Sigmoid colon (tissue), 7 donors: Measurements from ENCODE around the gene METTL22. TPM values are rescaled to one million over a fixed set of nuclear protein-coding genes. Genes with fewer than 3 reads are reported as not detected.

Experiments
- DNase-seq: peaks from one replicate; pipeline ENCODE4 v3.0.0-alpha.2; 2019
- H3K27ac ChIP-seq, 4 donors: fragments of 200-600 bp; sonication (generic); one replicate each; pipeline ENCODE4 v1.5.1; 2016 to 2019; ENCODE audit warnings: mild to moderate bottlenecking in 1 of 4
- H3K27me3 ChIP-seq, 3 donors: fragments of 200-600 bp; sonication (generic); one replicate each; pipeline ENCODE4 v1.5.1; 2019; ENCODE audit warnings: mild to moderate bottlenecking in 1 of 3
- H3K36me3 ChIP-seq, 4 donors: fragments of 200-600 bp; sonication (generic); one replicate each; pipeline ENCODE4 v1.5.1; 2016 to 2019
- H3K4me1 ChIP-seq, 4 donors: fragments of 200-600 bp; sonication (generic); one replicate each; pipeline ENCODE4 v1.5.1; 2017 to 2019
- H3K4me3 ChIP-seq, 4 donors: fragments of 200-600 bp; sonication (generic); one replicate each; pipeline ENCODE4 v1.5.1; 2017 to 2019; ENCODE audit warnings: mild to moderate bottlenecking in 2 of 4, moderate library complexity in 1 of 4
- H3K9me3 ChIP-seq, 4 donors: fragments of 200-600 bp in 3 of 4; sonication (generic) in 3 of 4; one replicate each; pipeline versions ENCODE4 v1.5.1 to v1.6.1; 2013 to 2019
- EP300 ChIP-seq, 4 donors: sonication (generic); formaldehyde crosslinking; IDR thresholded peaks; one replicate each; pipeline ENCODE4 v1.6.1; 2017; ENCODE audit warnings: antibody characterized with exemption in 4 of 4
- POLR2A ChIP-seq, 2 donors: fragments of 450-650 bp; IDR thresholded peaks; one replicate each; pipeline ENCODE4 v1.6.1; 2016; ENCODE audit warnings: antibody characterized with exemption in 2 of 2, mild to moderate bottlenecking in 2 of 2, moderate library complexity in 2 of 2
- POLR2AphosphoS5 ChIP-seq, 4 donors: sonication (generic); formaldehyde crosslinking; IDR thresholded peaks; one replicate each; pipeline ENCODE4 v1.6.1; 2017; ENCODE audit warnings: antibody characterized with exemption in 4 of 4
- WGBS, 2 donors: extraction: QIAGEN DNeasy Blood & Tissue Kit; methylation state at CpG; one replicate each; pipeline ENCODE4 v1.1.7; 2013; 5-methylcytosine and 5-hydroxymethylcytosine counted together
- intact Hi-C: fragments of 100-400 bp; cut with DNase I; formaldehyde crosslinking; loops from one replicate; pipeline ENCODE4 v1.15.1; 2023
- polyA plus RNA-seq, 3 donors: library from polyadenylated mRNA; stranded (reverse); fragments of 200-250 nt; gene quantifications; one replicate each; pipeline ENCODE4 v1.2.3, GENCODE V29; 2013
- total RNA-seq, 4 donors: library from RNA; depleted of rRNA; stranded (reverse); fragments of >200 nt; gene quantifications; one replicate each; pipeline ENCODE4 v1.1.0, GENCODE V29; 2016
- TF ChIP-seq, protein P1 (sequence below), 4 experiments: fragments of 450-650 bp in 3 of 4; fragments of 200-600 bp in 1 of 4; IDR thresholded peaks; one replicate each; pipeline ENCODE4 v1.5.1; 2016 to 2019; ENCODE audit warnings: antibody characterized with exemption in 4 of 4, mild to moderate bottlenecking in 3 of 4, moderate library complexity in 2 of 4
- donor health status: healthy with polysubstance abuse.
- donor health status: Bipolar disorder and iron deficiency.
- donor health status: healthy.

Gene METTL22
- total and polyA plus RNA-seq, 7 donors: 8.6 to 55.1 (median 25.3) TPM

DNA sequence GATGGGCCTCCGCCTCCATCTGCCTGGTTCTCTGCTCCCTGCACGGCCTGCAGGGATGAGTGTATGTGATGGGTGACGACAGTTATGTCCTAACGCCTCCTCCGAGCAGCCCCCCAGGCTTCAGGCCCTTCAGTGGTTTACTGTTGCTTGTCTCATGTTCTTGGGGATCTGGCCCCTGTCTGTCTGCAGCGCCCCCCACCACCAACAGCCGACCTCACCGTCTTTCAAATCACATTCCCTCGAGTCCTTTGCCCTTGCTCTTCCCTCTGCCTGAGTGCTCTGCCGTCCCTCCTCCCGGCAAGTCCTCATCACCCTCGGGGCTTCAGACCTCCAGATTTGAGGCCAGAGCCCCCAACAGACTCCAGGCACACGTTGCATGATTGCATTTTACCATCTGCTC is 18.2 kb downstream of the METTL22 start:
- Histone ChIP-seq H3K9me3 (no peaks in the 10 kb centered on the region), H3K27me3 (no peaks in the 10 kb centered on the region), H3K36me3 (peaks cover 23 to 92% (median 67%) of the 10 kb centered on the region in 4 donors), H3K27ac (no peak overlapping the region), H3K4me1 (no peaks in the 10 kb centered on the region), H3K4me3 (no peak overlapping the region)
- intact Hi-C loops: no loop called here
- no peak for DNase-seq
- no peak for TF ChIP-seq POLR2AphosphoS5 (IDR thresholded peaks at IDR 0.05)
- TF ChIP-seq POLR2A (IDR thresholded peaks at IDR 0.05): no peak
- TF ChIP-seq, protein P1, sequence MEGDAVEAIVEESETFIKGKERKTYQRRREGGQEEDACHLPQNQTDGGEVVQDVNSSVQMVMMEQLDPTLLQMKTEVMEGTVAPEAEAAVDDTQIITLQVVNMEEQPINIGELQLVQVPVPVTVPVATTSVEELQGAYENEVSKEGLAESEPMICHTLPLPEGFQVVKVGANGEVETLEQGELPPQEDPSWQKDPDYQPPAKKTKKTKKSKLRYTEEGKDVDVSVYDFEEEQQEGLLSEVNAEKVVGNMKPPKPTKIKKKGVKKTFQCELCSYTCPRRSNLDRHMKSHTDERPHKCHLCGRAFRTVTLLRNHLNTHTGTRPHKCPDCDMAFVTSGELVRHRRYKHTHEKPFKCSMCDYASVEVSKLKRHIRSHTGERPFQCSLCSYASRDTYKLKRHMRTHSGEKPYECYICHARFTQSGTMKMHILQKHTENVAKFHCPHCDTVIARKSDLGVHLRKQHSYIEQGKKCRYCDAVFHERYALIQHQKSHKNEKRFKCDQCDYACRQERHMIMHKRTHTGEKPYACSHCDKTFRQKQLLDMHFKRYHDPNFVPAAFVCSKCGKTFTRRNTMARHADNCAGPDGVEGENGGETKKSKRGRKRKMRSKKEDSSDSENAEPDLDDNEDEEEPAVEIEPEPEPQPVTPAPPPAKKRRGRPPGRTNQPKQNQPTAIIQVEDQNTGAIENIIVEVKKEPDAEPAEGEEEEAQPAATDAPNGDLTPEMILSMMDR (IDR thresholded peaks at IDR 0.05): no peak
- TF ChIP-seq EP300 (IDR thresholded peaks at IDR 0.05): no peak
- WGBS, 2 donors: 79 to 80% methylated on average over 13 of the region's 13 CpGs

DNA sequence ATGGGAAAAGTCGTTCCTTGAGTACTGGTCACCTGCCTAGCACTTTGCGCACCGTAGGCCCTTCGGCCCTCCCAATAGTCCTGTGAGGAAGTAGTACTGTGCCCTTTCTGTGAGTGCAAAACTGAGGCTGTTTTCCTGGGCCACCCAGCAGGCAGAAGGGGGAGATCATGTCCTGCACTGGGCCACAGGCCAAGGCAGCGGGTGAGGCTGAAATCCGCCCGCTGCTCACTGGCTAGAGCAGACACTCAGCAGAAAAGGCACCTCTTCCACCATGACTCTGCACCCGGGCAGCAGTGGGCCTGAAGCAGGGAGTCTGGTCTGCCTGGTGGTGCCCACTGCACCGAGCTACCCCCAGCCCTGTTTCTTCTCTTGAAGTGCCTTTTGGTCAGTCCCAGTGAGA is 20.2 kb downstream of the METTL22 start:
- intact Hi-C loops: no loop called here
- TF ChIP-seq, protein P1 (IDR thresholded peaks at IDR 0.05): no peak
- TF ChIP-seq POLR2A (IDR thresholded peaks at IDR 0.05) (no peak), POLR2AphosphoS5 (IDR thresholded peaks at IDR 0.05) (no peak), EP300 (IDR thresholded peaks at IDR 0.05) (no peak)
- no peaks in the 10 kb centered on the region for H3K4me1 ChIP-seq
- no peak overlapping the region for H3K27ac ChIP-seq
- H3K9me3 ChIP-seq: no peaks in the 10 kb centered on the region
- H3K36me3 ChIP-seq: peaks cover 29 to 92% (median 66%) of the 10 kb centered on the region in 4 donors
- 82 to 84% methylated on average over 9 of the region's 9 CpGs for WGBS, 2 donors
- no peaks in the 10 kb centered on the region for H3K27me3 ChIP-seq
- DNase-seq: no peak
- H3K4me3 ChIP-seq: no peak overlapping the region

DNA sequence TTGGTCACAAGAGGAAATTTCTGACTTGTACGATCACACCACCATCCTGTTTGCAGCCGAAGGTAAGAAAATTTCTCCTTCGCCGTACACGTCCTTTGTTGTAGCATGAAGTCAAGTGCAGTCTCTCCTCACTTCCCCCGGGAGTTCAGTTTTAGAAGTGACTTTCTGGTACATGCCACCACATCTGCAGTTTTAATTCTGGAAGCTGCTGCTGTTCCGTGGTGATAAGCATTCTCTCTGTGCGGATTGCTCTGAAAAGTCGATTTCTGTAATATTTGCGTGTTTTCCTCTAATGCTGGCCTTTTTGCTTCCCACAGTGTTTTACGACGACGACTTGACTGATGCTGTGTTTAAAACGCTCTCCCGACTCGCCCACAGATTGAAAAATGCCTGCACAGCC is 20.6 kb downstream of the METTL22 start:
- Histone ChIP-seq H3K4me1 (no peaks in the 10 kb centered on the region), H3K9me3 (no peaks in the 10 kb centered on the region), H3K27ac (no peak overlapping the region), H3K27me3 (no peaks in the 10 kb centered on the region), H3K36me3 (peaks cover 30 to 92% (median 66%) of the 10 kb centered on the region in 4 donors), H3K4me3 (no peak overlapping the region)
- no peak for DNase-seq
- intact Hi-C loops: no loop called here
- TF ChIP-seq, protein P1 (IDR thresholded peaks at IDR 0.05): no peak
- TF ChIP-seq POLR2A (IDR thresholded peaks at IDR 0.05): no peak
- no peak for TF ChIP-seq POLR2AphosphoS5 (IDR thresholded peaks at IDR 0.05)
- TF ChIP-seq EP300 (IDR thresholded peaks at IDR 0.05): no peak
- WGBS, 2 donors: 88 to 89% methylated on average over 16 of the region's 16 CpGs

DNA sequence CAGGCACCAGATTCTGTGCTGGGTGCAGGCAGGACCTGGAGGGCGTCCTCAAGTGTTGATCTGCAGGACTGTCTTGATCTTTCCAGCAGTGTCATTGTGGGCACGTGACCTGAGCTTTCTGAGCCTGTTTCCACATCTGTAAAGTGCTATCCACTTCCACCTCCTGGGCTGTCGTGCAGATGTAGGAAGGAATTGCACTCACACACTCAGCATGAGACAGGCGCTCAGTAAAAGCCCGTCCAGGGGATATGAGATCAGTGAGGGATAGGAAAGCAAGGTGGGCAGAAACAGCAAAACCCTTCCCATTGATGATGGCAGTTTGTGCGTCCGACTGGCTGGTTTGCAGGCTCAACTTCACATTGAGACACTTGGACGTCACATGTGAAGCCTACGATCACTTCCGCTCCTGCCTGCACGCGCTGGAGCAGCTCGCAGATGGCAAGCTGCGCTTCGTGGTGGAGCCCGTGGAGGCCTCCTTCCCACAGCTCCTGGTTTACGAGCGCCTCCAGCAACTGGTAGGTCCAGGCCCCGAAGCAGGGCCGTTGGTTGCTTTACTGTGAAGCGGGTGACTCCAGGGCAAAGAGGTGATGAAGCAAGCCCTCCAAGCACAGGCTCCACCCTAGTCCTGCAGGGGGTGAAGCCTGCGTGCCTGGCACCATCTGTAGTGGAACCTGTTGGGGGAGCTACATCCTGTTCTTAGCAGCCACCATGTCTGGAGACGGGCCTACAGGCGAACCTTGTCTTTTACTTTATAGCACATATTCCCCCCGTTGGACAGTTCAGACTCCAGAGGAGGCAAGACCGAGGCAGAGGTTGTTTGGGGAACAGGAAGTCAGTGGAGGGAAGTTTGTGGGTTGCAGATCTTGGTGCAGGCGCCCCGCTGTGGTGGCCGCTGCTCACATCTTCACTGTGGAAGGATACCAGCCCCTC is 23.0 kb downstream of the METTL22 start:
- DNase-seq: no peak
- no peak overlapping the region for H3K27ac ChIP-seq
- H3K4me1 ChIP-seq: no peaks in the 10 kb centered on the region
- 71 to 83% methylated on average over 29 of the region's 29 CpGs for WGBS, 2 donors
- no peaks in the 10 kb centered on the region for H3K27me3 ChIP-seq
- peaks cover 25 to 81% (median 60%) of the 10 kb centered on the region in 4 donors for H3K36me3 ChIP-seq
- intact Hi-C loops: no loop called here
- TF ChIP-seq EP300 (IDR thresholded peaks at IDR 0.05) (no peak), POLR2AphosphoS5 (IDR thresholded peaks at IDR 0.05) (no peak), POLR2A (IDR thresholded peaks at IDR 0.05) (no peak)
- TF ChIP-seq, protein P1 (IDR thresholded peaks at IDR 0.05): no peak
- no peaks in the 10 kb centered on the region for H3K9me3 ChIP-seq
- H3K4me3 ChIP-seq: no peak overlapping the region
